ENCODE data around the gene KLHL12. TPM values are rescaled to one million over a fixed set of nuclear protein-coding genes. Genes with fewer than 3 reads are reported as not detected.

The KLHL12 gene
- total RNA-seq, 1 donor from 2014 or later = 33.8 TPM

- H3K9me3 Mint-ChIP-seq = no peaks in the 10 kb centered on the region
These were observed 64.1 kb downstream of the KLHL12 start for GRCh38 chr1:202862679-202863560.

GRCh38 chr1:202861420-202862132 is 65.5 kb downstream of the KLHL12 start:
- peaks cover 11% of the 10 kb centered on the region for H3K4me1 Mint-ChIP-seq (ENCODE audit: unreplicated experiment)
- H3K27me3 Mint-ChIP-seq = peaks cover 2% of the 10 kb centered on the region
- DNase-seq (ENCODE audit: extremely low spot score, unreplicated experiment) = peak; percentile 88
- TF ChIP-seq CTCF (conservative IDR thresholded peaks at IDR 0.05) = peak; percentile 6
- H3K27ac Mint-ChIP-seq = peak overlapping the region; percentile 95
- H3K9me3 Mint-ChIP-seq = no peaks in the 10 kb centered on the region
- H3K4me3 Mint-ChIP-seq = peak overlapping the region; percentile 94
- no peaks in the 10 kb centered on the region for H3K36me3 Mint-ChIP-seq

More at GRCh38 chr1:202862679-202863560, 64.1 kb downstream of the KLHL12 start:
- no peak for DNase-seq (ENCODE audit: extremely low spot score, unreplicated experiment)
- no peak for TF ChIP-seq CTCF (conservative IDR thresholded peaks at IDR 0.05)
- Mint-ChIP-seq H3K4me1 (ENCODE audit: unreplicated experiment) (peaks cover 11% of the 10 kb centered on the region), H3K36me3 (no peaks in the 10 kb centered on the region), H3K4me3 (peak overlapping the region; percentile 94), H3K27me3 (peaks cover 2% of the 10 kb centered on the region), H3K27ac (no peak overlapping the region)

- Mint-ChIP-seq H3K4me1 (ENCODE audit: unreplicated experiment) (peaks cover 11% of the 10 kb centered on the region), H3K4me3 (peak overlapping the region; percentile 94), H3K9me3 (no peaks in the 10 kb centered on the region), H3K36me3 (peaks cover 5% of the 10 kb centered on the region), H3K27ac (peak overlapping the region; percentile 95), H3K27me3 (peaks cover 2% of the 10 kb centered on the region)
- peak; percentile 20 for TF ChIP-seq CTCF (conservative IDR thresholded peaks at IDR 0.05)
- DNase-seq (ENCODE audit: extremely low spot score, unreplicated experiment) = peak; percentile 80
These were observed 66.2 kb downstream of the KLHL12 start for GRCh38 chr1:202860744-202861419.

GRCh38 chr1:202858789-202859414 is 68.1 kb downstream of the KLHL12 start:
- no peak for TF ChIP-seq CTCF (conservative IDR thresholded peaks at IDR 0.05)
- no peak for DNase-seq (ENCODE audit: extremely low spot score, unreplicated experiment)
- Mint-ChIP-seq H3K9me3 (no peaks in the 10 kb centered on the region), H3K4me3 (peak overlapping the region; percentile 22), H3K27ac (no peak overlapping the region), H3K27me3 (no peaks in the 10 kb centered on the region), H3K4me1 (ENCODE audit: unreplicated experiment) (peaks cover 11% of the 10 kb centered on the region), H3K36me3 (peaks cover 10% of the 10 kb centered on the region)

GRCh38 chr1:202858331-202858730 is 68.7 kb downstream of the KLHL12 start:
- no peak overlapping the region for H3K4me3 Mint-ChIP-seq

More at GRCh38 chr1:202858331-202858730, 68.7 kb downstream of the KLHL12 start:
- no peaks in the 10 kb centered on the region for H3K9me3 Mint-ChIP-seq
- DNase-seq (ENCODE audit: extremely low spot score, unreplicated experiment) = no peak
- H3K27ac Mint-ChIP-seq = no peak overlapping the region
- no peaks in the 10 kb centered on the region for H3K27me3 Mint-ChIP-seq
- peaks cover 11% of the 10 kb centered on the region for H3K4me1 Mint-ChIP-seq (ENCODE audit: unreplicated experiment)
- TF ChIP-seq CTCF (conservative IDR thresholded peaks at IDR 0.05) = no peak
- H3K36me3 Mint-ChIP-seq = peaks cover 10% of the 10 kb centered on the region
